Measurements from ENCODE around the gene SYF2.

DNA sequence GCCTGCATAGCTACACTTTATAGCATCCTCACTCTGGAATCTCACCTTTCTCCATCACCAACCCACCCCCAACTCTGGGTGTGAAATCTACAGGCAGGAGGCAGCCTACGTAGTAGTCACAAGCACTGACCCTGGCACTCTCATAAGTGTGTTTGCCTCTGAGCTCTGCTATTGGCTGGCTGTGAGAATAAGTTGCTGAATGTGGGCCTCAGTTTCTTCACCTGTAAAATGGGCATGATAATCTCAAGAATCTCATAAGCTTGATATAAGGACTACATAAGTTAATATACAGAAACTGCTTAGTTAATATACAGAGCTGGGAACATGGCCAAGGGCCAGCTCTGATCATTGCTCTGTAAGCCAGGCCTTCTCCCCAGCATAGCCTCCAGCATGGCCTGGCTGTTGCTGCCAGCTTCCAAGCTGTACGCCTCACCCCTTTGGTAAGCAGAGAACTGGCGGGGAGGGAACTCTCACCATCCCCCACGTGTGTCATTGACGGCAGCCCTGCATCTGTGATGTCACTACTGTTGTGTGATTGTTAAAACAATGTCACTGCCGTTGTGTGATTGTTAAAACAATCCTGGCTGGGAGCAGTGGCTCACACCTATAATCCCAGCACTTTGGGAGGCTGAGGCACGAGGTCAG, 53.3 kb downstream of the SYF2 start:
- TF ChIP-seq ZNF225 (CRISPR knock-in tag; IDR thresholded peaks at IDR 0.05) (no peak), POLR2A (IDR thresholded peaks at IDR 0.05; ENCODE audit: insufficient read depth in 1 of 2, low read depth in 2 of 2, low read length in 2 of 2) (no peak), ELF1 (CRISPR knock-in tag; IDR thresholded peaks at IDR 0.05) (no peak)
- TF ChIP-seq, protein P1, sequence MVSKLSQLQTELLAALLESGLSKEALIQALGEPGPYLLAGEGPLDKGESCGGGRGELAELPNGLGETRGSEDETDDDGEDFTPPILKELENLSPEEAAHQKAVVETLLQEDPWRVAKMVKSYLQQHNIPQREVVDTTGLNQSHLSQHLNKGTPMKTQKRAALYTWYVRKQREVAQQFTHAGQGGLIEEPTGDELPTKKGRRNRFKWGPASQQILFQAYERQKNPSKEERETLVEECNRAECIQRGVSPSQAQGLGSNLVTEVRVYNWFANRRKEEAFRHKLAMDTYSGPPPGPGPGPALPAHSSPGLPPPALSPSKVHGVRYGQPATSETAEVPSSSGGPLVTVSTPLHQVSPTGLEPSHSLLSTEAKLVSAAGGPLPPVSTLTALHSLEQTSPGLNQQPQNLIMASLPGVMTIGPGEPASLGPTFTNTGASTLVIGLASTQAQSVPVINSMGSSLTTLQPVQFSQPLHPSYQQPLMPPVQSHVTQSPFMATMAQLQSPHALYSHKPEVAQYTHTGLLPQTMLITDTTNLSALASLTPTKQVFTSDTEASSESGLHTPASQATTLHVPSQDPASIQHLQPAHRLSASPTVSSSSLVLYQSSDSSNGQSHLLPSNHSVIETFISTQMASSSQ (IDR thresholded peaks at IDR 0.05; ENCODE audit: low read depth) = no peak
- TF ChIP-seq, protein P1 (CRISPR knock-in tag; IDR thresholded peaks at IDR 0.05; ENCODE audit: borderline replicate concordance) = no peak

Measured in HepG2 (cell line).